Neural progenitor cell (in vitro differentiated cells): ENCODE data around the gene DLGAP4. TPM values are rescaled to one million over a fixed set of nuclear protein-coding genes. Genes with fewer than 3 reads are reported as not detected.

ENCODE experiments used
- DNase-seq: peaks from one replicate; pipeline ENCODE4 v3.0.0-alpha.2; 2016; ENCODE audit warnings: low spot score
- H2AFZ ChIP-seq: fragments of 200-600 bp; sonication (generic); replicated peaks from 2 replicates; pipeline ENCODE4 v1.6.1; 2016; ENCODE audit warnings: antibody characterized with exemption
- H3F3A ChIP-seq: fragments of 200-600 bp; sonication (generic); 2 replicates; pipeline ENCODE4 v1.6.1; 2016; ENCODE audit warnings: antibody characterized with exemption, low read depth
- H3K27ac ChIP-seq: fragments of 200-600 bp; sonication (generic); 2 replicates; pipeline ENCODE4 v1.5.1; 2016; ENCODE audit warnings: mild to moderate bottlenecking
- H3K27me3 ChIP-seq: fragments of 200-600 bp; sonication (generic); 2 replicates; pipeline ENCODE4 v1.6.1; 2016; ENCODE audit warnings: mild to moderate bottlenecking, moderate library complexity
- H3K36me3 ChIP-seq: fragments of 200-600 bp; sonication (generic); 2 replicates; pipeline ENCODE4 v1.5.1; 2016
- H3K4me1 ChIP-seq: fragments of 200-600 bp; sonication (generic); 2 replicates; pipeline ENCODE4 v1.6.1; 2016; ENCODE audit warnings: mixed run types
- H3K4me2 ChIP-seq: fragments of 200-600 bp; sonication (generic); 2 replicates; pipeline ENCODE4 v1.6.1; 2016
- H3K4me3 ChIP-seq: fragments of 200-600 bp; sonication (generic); 2 replicates; pipeline ENCODE4 v1.5.1; 2016
- H3K79me2 ChIP-seq: fragments of 200-600 bp; sonication (generic); 2 replicates; pipeline ENCODE4 v1.6.1; 2016; ENCODE audit warnings: low read depth
- H3K9ac ChIP-seq: fragments of 200-600 bp; sonication (generic); 2 replicates; pipeline ENCODE4 v1.6.1; 2016
- H3K9me3 ChIP-seq: fragments of 200-600 bp; sonication (generic); 2 replicates; pipeline ENCODE4 v1.5.1; 2016; ENCODE audit warnings: low read depth
- H4K20me1 ChIP-seq: fragments of 200-600 bp; sonication (generic); 2 replicates; pipeline ENCODE4 v1.6.1; 2016; ENCODE audit warnings: low read depth
- H3K27ac Mint-ChIP-seq: 3 replicates; pipeline ENCODE4 v1.8.0; 2021; ENCODE audit warnings: mixed read lengths
- H3K27me3 Mint-ChIP-seq: 2 replicates; pipeline ENCODE4 v1.8.0; 2022; ENCODE audit warnings: low read depth, mild to moderate bottlenecking, inconsistent platforms, moderate library complexity, mixed read lengths; ENCODE audit not compliant: insufficient read depth
- H3K36me3 Mint-ChIP-seq: 3 replicates; pipeline ENCODE4 v1.8.0; 2021; ENCODE audit warnings: mixed read lengths
- H3K4me1 Mint-ChIP-seq: 3 replicates; pipeline ENCODE4 v1.8.0; 2021; ENCODE audit warnings: mixed read lengths
- H3K4me3 Mint-ChIP-seq: 3 replicates; pipeline ENCODE4 v1.8.0; 2021; ENCODE audit warnings: mild to moderate bottlenecking, moderate library complexity, mixed read lengths
- H3K9me3 Mint-ChIP-seq: 3 replicates; pipeline ENCODE4 v1.8.0; 2020; ENCODE audit warnings: mixed read lengths
- CTCF ChIP-seq: fragments of 200-600 bp; sonication (generic); IDR thresholded peaks from 2 replicates; pipeline ENCODE4 v1.5.1; 2017; ENCODE audit warnings: antibody characterized with exemption, mild to moderate bottlenecking
- EZH2 ChIP-seq: fragments of 200-600 bp; sonication (generic); IDR thresholded peaks from 2 replicates; pipeline ENCODE4 v1.6.1; 2017; ENCODE audit warnings: antibody characterized with exemption, mild to moderate bottlenecking, moderate library complexity
- EZH2phosphoT487 ChIP-seq: fragments of 200-600 bp; sonication (generic); IDR thresholded peaks from 2 replicates; pipeline ENCODE4 v1.6.1; 2017; ENCODE audit warnings: antibody characterized with exemption
- total RNA-seq: library from RNA; depleted of rRNA; stranded (reverse); fragments of >200 nt; gene quantifications from 2 replicates; pipeline ENCODE4 v1.2.3, GENCODE V29; 2015; ENCODE audit warnings: low replicate concordance

DLGAP4 gene
- total RNA-seq, 1 donor from 2014 or later: 21.7 TPM

- H3K36me3 ChIP-seq: no peaks in the 10 kb centered on the region
- no peak overlapping the region for H3K27ac Mint-ChIP-seq
These were observed 241.8 kb downstream of the DLGAP4 start for GRCh38 chr20:36548006-36548315.

GRCh38 chr20:36548704-36549627, 242.8 kb downstream of the DLGAP4 start:
- no peaks in the 10 kb centered on the region for H3K27me3 ChIP-seq
- H3K36me3 ChIP-seq: no peaks in the 10 kb centered on the region
- Mint-ChIP-seq H3K27me3 (peaks cover 2% of the 10 kb centered on the region), H3K36me3 (no peaks in the 10 kb centered on the region), H3K4me1 (peaks cover under 1% of the 10 kb centered on the region), H3K9me3 (no peaks in the 10 kb centered on the region), H3K4me3 (no peak overlapping the region), H3K27ac (peak overlapping the region; percentile 17)
- H3K9ac ChIP-seq: no peak overlapping the region
- H3K9me3 ChIP-seq: no peaks in the 10 kb centered on the region
- H4K20me1 ChIP-seq: peaks cover 17% of the 10 kb centered on the region
- H2AFZ ChIP-seq: no peak overlapping the region
- no peak overlapping the region for H3K27ac ChIP-seq
- H3K79me2 ChIP-seq: no peaks in the 10 kb centered on the region
- no peak for TF ChIP-seq EZH2
- no peak for TF ChIP-seq CTCF
- no peak for TF ChIP-seq EZH2phosphoT487
- DNase-seq: no peak
- H3K4me3 ChIP-seq: no peak overlapping the region
- peaks cover 7% of the 10 kb centered on the region for H3F3A ChIP-seq
- no peak overlapping the region for H3K4me2 ChIP-seq
- H3K4me1 ChIP-seq: no peaks in the 10 kb centered on the region

More at GRCh38 chr20:36548006-36548315, 241.8 kb downstream of the DLGAP4 start:
- H3K79me2 ChIP-seq: peaks cover 6% of the 10 kb centered on the region
- H3K4me3 ChIP-seq: no peak overlapping the region
- no peak overlapping the region for H3K9ac ChIP-seq
- Mint-ChIP-seq H3K4me1 (peaks cover 8% of the 10 kb centered on the region), H3K4me3 (no peak overlapping the region), H3K36me3 (no peaks in the 10 kb centered on the region), H3K9me3 (no peaks in the 10 kb centered on the region), H3K27me3 (peaks cover 5% of the 10 kb centered on the region)
- H3K9me3 ChIP-seq: no peaks in the 10 kb centered on the region
- peaks cover 27% of the 10 kb centered on the region for H4K20me1 ChIP-seq
- H3F3A ChIP-seq: peaks cover 7% of the 10 kb centered on the region
- TF ChIP-seq CTCF: peak; percentile 44
- no peak for TF ChIP-seq EZH2phosphoT487
- TF ChIP-seq EZH2: no peak
- H3K27me3 ChIP-seq: no peaks in the 10 kb centered on the region
- H3K27ac ChIP-seq: no peak overlapping the region
- peak; percentile 61 for DNase-seq
- peaks cover under 1% of the 10 kb centered on the region for H3K4me1 ChIP-seq
- no peak overlapping the region for H3K4me2 ChIP-seq
- no peak overlapping the region for H2AFZ ChIP-seq

- TF ChIP-seq EZH2: no peak
- TF ChIP-seq EZH2phosphoT487: no peak
These were observed 243.4 kb downstream of the DLGAP4 start for GRCh38 chr20:36549628-36549941.

More at GRCh38 chr20:36549628-36549941, 243.4 kb downstream of the DLGAP4 start:
- Mint-ChIP-seq H3K4me3 (no peak overlapping the region), H3K27me3 (peaks cover 2% of the 10 kb centered on the region), H3K4me1 (no peaks in the 10 kb centered on the region), H3K36me3 (no peaks in the 10 kb centered on the region), H3K9me3 (no peaks in the 10 kb centered on the region), H3K27ac (no peak overlapping the region)
- no peak overlapping the region for H3K27ac ChIP-seq
- DNase-seq: no peak
- no peaks in the 10 kb centered on the region for H3K4me1 ChIP-seq
- H3K27me3 ChIP-seq: no peaks in the 10 kb centered on the region
- H3K36me3 ChIP-seq: no peaks in the 10 kb centered on the region
- H3K4me2 ChIP-seq: no peak overlapping the region
- H2AFZ ChIP-seq: no peak overlapping the region
- H4K20me1 ChIP-seq: peaks cover 15% of the 10 kb centered on the region
- H3K9me3 ChIP-seq: no peaks in the 10 kb centered on the region
- no peak overlapping the region for H3K9ac ChIP-seq
- H3K4me3 ChIP-seq: no peak overlapping the region
- no peaks in the 10 kb centered on the region for H3K79me2 ChIP-seq
- H3F3A ChIP-seq: peaks cover 7% of the 10 kb centered on the region
